Activated T-helper 2 cell treated with anti-CD3 and anti-CD28 coated beads, Interferon-gamma antibody, Interleukin-2, Interleukin-4, amounts not matched to agents 10 μg/mL and 5 μg/mL and 100 μg/mL, durations not matched to agents 14 hours and 24 hours and 36 hours (primary cell): ENCODE measurements around the gene INTS15. TPM values are rescaled to one million over a fixed set of nuclear protein-coding genes. Genes with fewer than 3 reads are reported as not detected.
A peak's percentile ranks its signal among the peaks of the same experiment; 100 is the strongest.

Experiments
- DNase-seq: peaks from one replicate; pipeline ENCODE4 v3.0.0; 2021; ENCODE audit warnings: low spot score
- H3K27ac Mint-ChIP-seq: one replicate; pipeline ENCODE4 v1.8.0; 2021; ENCODE audit warnings: mixed read lengths
- H3K27me3 Mint-ChIP-seq: one replicate; pipeline ENCODE4 v1.8.0; 2021; ENCODE audit warnings: low read depth, mixed read lengths
- H3K36me3 Mint-ChIP-seq: one replicate; pipeline ENCODE4 v1.8.0; 2021; ENCODE audit warnings: low read depth, mixed read lengths
- H3K4me1 Mint-ChIP-seq: one replicate; pipeline ENCODE4 v1.8.0; 2021; ENCODE audit warnings: low read depth, mixed read lengths
- H3K4me3 Mint-ChIP-seq: one replicate; pipeline ENCODE4 v1.8.0; 2021; ENCODE audit warnings: low read depth, mild to moderate bottlenecking, moderate library complexity, mixed read lengths
- H3K9me3 Mint-ChIP-seq: one replicate; pipeline ENCODE4 v1.8.0; 2021; ENCODE audit warnings: mixed read lengths
- intact Hi-C: fragments of 100-400 bp; cut with micrococcal nuclease; formaldehyde crosslinking; loops from one replicate; pipeline ENCODE4 v1.15.1; 2023
- total RNA-seq: library from RNA; stranded (reverse); gene quantifications from 2 replicates; pipeline ENCODE4 v1.2.3, GENCODE V29; 2022

The INTS15 gene
- total RNA-seq, 1 donor from 2014 or later = 42.1 TPM

- H3K36me3 Mint-ChIP-seq = peaks cover 4% of the 10 kb centered on the region
- H3K4me1 Mint-ChIP-seq = peaks cover 11% of the 10 kb centered on the region
- peaks cover 32% of the 10 kb centered on the region for H3K27me3 Mint-ChIP-seq
- DNase-seq = no peak
- H3K9me3 Mint-ChIP-seq = no peaks in the 10 kb centered on the region
- no peak within 1 kb of the TSS for H3K27ac Mint-ChIP-seq
- intact Hi-C loops = no loop called here
- H3K4me3 Mint-ChIP-seq = peak within 1 kb of the TSS; percentile 61
Measured at GRCh38 chr7:6614953-6615722, 25.3 kb downstream of the INTS15 start, which contains the start of gene ZNF853. TSS of gene ZNF853 (plus strand) at chr7:6615610. CDS start at chr7:6616175, 565 bp downstream.

GRCh38 chr7:6615723-6616555 lies 26.1 kb downstream of the INTS15 start:
- intact Hi-C loops = no loop called here
- Mint-ChIP-seq H3K27me3 (peaks cover 32% of the 10 kb centered on the region), H3K4me1 (peaks cover 12% of the 10 kb centered on the region), H3K4me3 (peak overlapping the region; percentile 13), H3K27ac (no peak overlapping the region), H3K36me3 (peaks cover under 1% of the 10 kb centered on the region), H3K9me3 (no peaks in the 10 kb centered on the region)
- DNase-seq = no peak

- Mint-ChIP-seq H3K9me3 (no peaks in the 10 kb centered on the region), H3K27me3 (peaks cover 32% of the 10 kb centered on the region), H3K4me1 (peaks cover 11% of the 10 kb centered on the region), H3K4me3 (no peak overlapping the region), H3K36me3 (no peaks in the 10 kb centered on the region), H3K27ac (no peak overlapping the region)
- DNase-seq = no peak
- intact Hi-C loops = no loop called here
Measured at GRCh38 chr7:6616854-6617643, 27.2 kb downstream of the INTS15 start.

GRCh38 chr7:6618621-6619020 lies 28.8 kb downstream of the INTS15 start:
- no peak overlapping the region for H3K4me3 Mint-ChIP-seq

GRCh38 chr7:6619961-6620360 lies 30.1 kb downstream of the INTS15 start:
- no peaks in the 10 kb centered on the region for H3K36me3 Mint-ChIP-seq
- intact Hi-C loops = no loop called here
- H3K27ac Mint-ChIP-seq = no peak overlapping the region
- no peak for DNase-seq
- H3K4me1 Mint-ChIP-seq = peaks cover 14% of the 10 kb centered on the region
- H3K9me3 Mint-ChIP-seq = no peaks in the 10 kb centered on the region
- peaks cover 16% of the 10 kb centered on the region for H3K27me3 Mint-ChIP-seq
- no peak overlapping the region for H3K4me3 Mint-ChIP-seq

More at GRCh38 chr7:6618621-6619020, 28.8 kb downstream of the INTS15 start:
- DNase-seq = no peak
- no peaks in the 10 kb centered on the region for H3K36me3 Mint-ChIP-seq
- intact Hi-C loops = no loop called here
- no peak overlapping the region for H3K27ac Mint-ChIP-seq
- no peaks in the 10 kb centered on the region for H3K9me3 Mint-ChIP-seq
- H3K27me3 Mint-ChIP-seq = peaks cover 27% of the 10 kb centered on the region
- peaks cover 11% of the 10 kb centered on the region for H3K4me1 Mint-ChIP-seq

GRCh38 chr7:6621195-6622133 lies 31.6 kb downstream of the INTS15 start:
- H3K27ac Mint-ChIP-seq = no peak overlapping the region
- no peak overlapping the region for H3K4me3 Mint-ChIP-seq
- H3K27me3 Mint-ChIP-seq = peaks cover 10% of the 10 kb centered on the region
- no peaks in the 10 kb centered on the region for H3K9me3 Mint-ChIP-seq
- no peaks in the 10 kb centered on the region for H3K36me3 Mint-ChIP-seq
- intact Hi-C loops = no loop called here
- no peak for DNase-seq
- peaks cover 14% of the 10 kb centered on the region for H3K4me1 Mint-ChIP-seq

- intact Hi-C loops = no loop called here
- Mint-ChIP-seq H3K4me1 (peaks cover 14% of the 10 kb centered on the region), H3K27ac (no peak overlapping the region), H3K27me3 (peaks cover 8% of the 10 kb centered on the region), H3K4me3 (no peak overlapping the region), H3K9me3 (no peaks in the 10 kb centered on the region), H3K36me3 (no peaks in the 10 kb centered on the region)
- DNase-seq = no peak
Measured at GRCh38 chr7:6622134-6622710, 32.4 kb downstream of the INTS15 start.

GRCh38 chr7:6623589-6624245 lies 33.9 kb downstream of the INTS15 start:
- no peaks in the 10 kb centered on the region for H3K27me3 Mint-ChIP-seq
- no peak overlapping the region for H3K4me3 Mint-ChIP-seq
- DNase-seq = no peak
- H3K4me1 Mint-ChIP-seq = peaks cover 14% of the 10 kb centered on the region
- intact Hi-C loops = no loop called here
- no peaks in the 10 kb centered on the region for H3K9me3 Mint-ChIP-seq
- H3K36me3 Mint-ChIP-seq = no peaks in the 10 kb centered on the region
- no peak overlapping the region for H3K27ac Mint-ChIP-seq

GRCh38 chr7:6624246-6624611 lies 34.4 kb downstream of the INTS15 start:
- intact Hi-C loops = no loop called here

GRCh38 chr7:6628045-6628444 lies 38.2 kb downstream of the INTS15 start:
- Mint-ChIP-seq H3K4me3 (no peak overlapping the region), H3K27ac (no peak overlapping the region), H3K36me3 (no peaks in the 10 kb centered on the region), H3K4me1 (peaks cover 7% of the 10 kb centered on the region), H3K27me3 (no peaks in the 10 kb centered on the region), H3K9me3 (no peaks in the 10 kb centered on the region)
- intact Hi-C loops = no loop called here
- no peak for DNase-seq

More at GRCh38 chr7:6624246-6624611, 34.4 kb downstream of the INTS15 start:
- Mint-ChIP-seq H3K36me3 (no peaks in the 10 kb centered on the region), H3K27ac (no peak overlapping the region), H3K9me3 (no peaks in the 10 kb centered on the region), H3K4me3 (no peak overlapping the region), H3K27me3 (no peaks in the 10 kb centered on the region), H3K4me1 (peaks cover 14% of the 10 kb centered on the region)
- DNase-seq = no peak
